K562 (cell line): ENCODE results near the gene CCNY. TPM values are rescaled to one million over a fixed set of nuclear protein-coding genes. Genes with fewer than 3 reads are reported as not detected.

Source experiments
- CREB1 ChIP-seq, 2 experiments: sonication (generic) in 1 of 2; formaldehyde crosslinking in 1 of 2; IDR thresholded peaks; 2 replicates each; pipeline versions ENCODE4 v1.6.1 to v1.8.0; 2012 to 2022; ENCODE audit warnings: inconsistent platforms in 1 of 2, mild to moderate bottlenecking in 1 of 2, missing genetic modification reagents in 1 of 2, moderate library complexity in 1 of 2
- NFXL1 ChIP-seq: fragments of 450-650 bp; formaldehyde crosslinking; IDR thresholded peaks from 2 replicates; pipeline ENCODE4 v1.4.0; 2021; ENCODE audit warnings: mild to moderate bottlenecking
- SIN3A ChIP-seq, 2 experiments: fragments of 150-350 bp in 1 of 2; IDR thresholded peaks; 2 replicates each; pipeline ENCODE4 v1.6.1; 2011 to 2016; ENCODE audit warnings: borderline replicate concordance in 2 of 2, low read depth in 2 of 2, low read length in 2 of 2, mild to moderate bottlenecking in 2 of 2, moderate library complexity in 2 of 2; ENCODE audit not compliant: control insufficient read depth in 1 of 2
- ZBTB17 ChIP-seq: fragments of 450-650 bp; formaldehyde crosslinking; IDR thresholded peaks from 2 replicates; pipeline ENCODE4 v1.4.0; 2020; ENCODE audit warnings: mild to moderate bottlenecking
- ZC3H4 ChIP-seq: sonication (generic); formaldehyde crosslinking; IDR thresholded peaks from 2 replicates; pipeline ENCODE4 v1.9.0; 2021; ENCODE audit warnings: missing genetic modification reagents, borderline replicate concordance
- ZNF197 ChIP-seq: fragments of 200-800 bp; sonication (Bioruptor generic); IDR thresholded peaks from 2 replicates; pipeline ENCODE4 v1.6.1; 2016; ENCODE audit warnings: low read depth, missing genetic modification characterization, missing compliant biosample characterization
- ZNF507 ChIP-seq: conservative IDR thresholded peaks from 2 replicates; pipeline ENCODE4 v1.6.1; 2017; ENCODE audit warnings: missing genetic modification characterization, missing compliant biosample characterization
- ZNF77 ChIP-seq: fragments of 250-450 bp; sonication (Bioruptor Pico); IDR thresholded peaks from 2 replicates; pipeline ENCODE4 v1.5.0; 2020
- ZZZ3 ChIP-seq: fragments of 450-650 bp; IDR thresholded peaks from 2 replicates; pipeline ENCODE4 v1.6.1; 2016; ENCODE audit warnings: antibody characterized with exemption, mild to moderate bottlenecking, moderate library complexity
- polyA plus RNA-seq, 8 experiments: library from polyadenylated mRNA; depleted of rRNA in 4 of 8; stranded (reverse) in 5 of 8; unstranded in 3 of 8; fragments of >200 nt; fragmentation: Nextera tagmentation in 2 of 8; fragmentation: Illumina TruSeq in 1 of 8; extraction: Ambion mirVana in 2 of 8; extraction: Trizol in 1 of 8; gene quantifications; 2 replicates each; pipeline versions ENCODE4 v1.2.1 to v1.2.3, GENCODE V29; 2011 to 2014; ENCODE audit warnings: inconsistent platforms in 1 of 8, missing spikeins in 1 of 8
- total RNA-seq, 7 experiments: library from RNA; depleted of rRNA in 6 of 7; stranded (reverse); fragments of >200 nt in 6 of 7; fragmentation: Illumina TruSeq in 2 of 7; extraction: Trizol in 2 of 7; gene quantifications; 2 replicates each; pipeline versions ENCODE4 v1.2.1 to v1.2.3, GENCODE V29; 2011 to 2021; ENCODE audit warnings: low replicate concordance in 1 of 7
- TF ChIP-seq, protein P1 (sequence below): fragments of 250-450 bp; sonication (Bioruptor Pico); IDR thresholded peaks from 2 replicates; pipeline ENCODE4 v1.5.0; 2021; ENCODE audit warnings: mild to moderate bottlenecking, moderate library complexity
- TF ChIP-seq, protein P2 (sequence below): sonication (generic); formaldehyde crosslinking; IDR thresholded peaks from 2 replicates; pipeline ENCODE4 v1.8.0; 2023; ENCODE audit warnings: missing genetic modification reagents, mild to moderate bottlenecking, borderline replicate concordance
- TF ChIP-seq, protein P3 (sequence below): sonication (generic); formaldehyde crosslinking; IDR thresholded peaks from 2 replicates; pipeline ENCODE4 v1.8.1; 2022; ENCODE audit warnings: missing genetic modification reagents
- TF ChIP-seq, protein P4 (sequence below): fragments of 250-450 bp; sonication (Bioruptor Pico); IDR thresholded peaks from 2 replicates; pipeline ENCODE4 v1.4.0; 2020; ENCODE audit warnings: borderline replicate concordance

Gene CCNY
- total and polyA plus RNA-seq, 9 of the 15 experiments (the other 6 are each of a cell fraction or from before 2014, with no cell fraction given): 8.4 to 109 (median 38.6) TPM

DNA sequence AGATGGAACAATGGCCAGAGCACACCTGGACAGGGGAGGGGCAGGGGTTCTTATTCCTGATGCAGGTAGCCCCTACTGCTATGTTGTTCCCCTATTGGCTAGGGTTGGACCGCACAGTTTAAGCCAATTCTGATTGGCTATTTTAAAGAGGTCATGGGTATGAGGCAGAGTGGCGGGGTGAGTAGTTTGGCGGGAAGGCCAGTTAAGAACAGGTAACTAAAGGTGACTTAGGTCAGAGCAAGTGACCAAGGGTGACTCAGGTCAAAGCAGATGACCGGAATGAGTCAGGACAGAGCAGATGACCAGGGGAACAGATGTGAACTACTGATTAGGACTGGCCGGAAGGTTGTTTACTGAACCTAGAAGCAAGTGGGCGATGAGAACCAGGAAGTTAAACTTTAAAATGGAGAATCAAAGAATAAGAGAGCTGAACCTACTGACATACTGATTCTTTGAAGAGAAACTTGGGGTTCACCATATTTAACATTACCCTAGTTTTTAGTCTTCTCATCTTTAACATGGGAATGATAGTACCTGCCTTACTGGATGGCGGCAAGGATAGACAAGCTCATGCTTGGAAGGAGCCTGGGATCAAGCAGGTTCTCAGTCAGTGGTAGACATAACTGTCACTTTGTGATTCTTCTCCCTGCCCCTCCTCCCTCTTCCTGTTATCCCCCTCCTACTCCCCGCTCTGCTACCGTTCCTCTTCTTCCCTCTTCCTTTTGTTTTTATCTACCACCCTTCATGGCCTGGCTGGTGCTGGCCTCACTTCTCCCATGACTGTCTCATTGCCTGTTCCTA is 55.0 kb downstream of the CCNY start (continued):
- TF ChIP-seq NFXL1 (CRISPR knock-in tag): 0 out of 2 replicates have a peak, but pooled peaks have one; percentile 43
- TF ChIP-seq, protein P1, sequence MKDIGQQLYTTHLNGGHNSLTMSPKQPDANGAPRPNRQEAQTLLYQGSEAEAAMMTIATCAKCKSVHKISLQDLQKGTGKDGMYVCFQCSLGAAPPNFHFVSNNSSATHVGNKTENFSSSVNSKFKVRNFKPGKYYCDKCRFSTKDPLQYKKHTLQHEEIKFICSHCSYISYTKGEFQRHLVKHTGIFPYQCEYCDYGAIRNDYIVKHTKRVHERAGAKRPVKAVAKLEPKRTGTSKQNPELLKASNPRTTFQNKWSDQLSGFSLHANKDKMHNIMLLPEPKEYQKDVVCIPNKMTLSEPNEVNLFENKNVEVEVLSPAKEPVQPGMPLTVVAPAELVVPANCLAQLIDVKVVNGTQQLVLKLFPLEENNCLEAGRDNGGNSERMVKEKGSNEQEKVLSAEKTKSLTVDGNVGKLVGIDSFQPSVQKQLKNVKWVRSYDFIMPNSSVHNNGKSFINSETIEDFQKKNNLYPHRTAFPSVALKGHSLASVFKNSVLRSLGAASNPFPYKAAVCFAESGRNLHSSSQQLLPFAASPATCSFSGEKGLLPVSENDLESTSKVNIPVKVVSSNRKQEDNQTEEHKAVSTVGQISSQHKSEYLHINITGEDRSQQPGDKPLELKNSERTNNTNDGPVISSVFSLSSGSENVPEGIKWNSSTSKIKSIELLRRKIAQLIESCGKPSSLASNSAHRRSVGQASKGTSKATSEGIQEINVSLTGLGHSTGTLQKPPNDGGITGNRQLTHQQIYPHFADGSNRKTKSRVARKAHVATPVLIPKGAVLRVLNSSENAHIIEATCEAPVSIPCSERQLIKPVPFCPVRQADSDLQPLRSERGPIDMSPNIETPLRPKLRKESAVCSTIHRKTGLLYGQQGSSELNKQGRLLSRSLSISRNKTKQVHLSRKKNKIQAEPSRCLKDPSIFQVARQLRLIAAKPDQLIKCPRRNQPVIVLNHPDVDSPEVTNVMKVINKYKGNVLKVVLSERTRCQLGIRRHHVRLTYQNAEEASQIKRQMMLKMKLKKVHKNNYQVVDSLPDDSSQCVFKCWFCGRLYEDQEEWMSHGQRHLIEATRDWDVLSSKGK (CRISPR knock-in tag): no peak
- TF ChIP-seq, protein P2, sequence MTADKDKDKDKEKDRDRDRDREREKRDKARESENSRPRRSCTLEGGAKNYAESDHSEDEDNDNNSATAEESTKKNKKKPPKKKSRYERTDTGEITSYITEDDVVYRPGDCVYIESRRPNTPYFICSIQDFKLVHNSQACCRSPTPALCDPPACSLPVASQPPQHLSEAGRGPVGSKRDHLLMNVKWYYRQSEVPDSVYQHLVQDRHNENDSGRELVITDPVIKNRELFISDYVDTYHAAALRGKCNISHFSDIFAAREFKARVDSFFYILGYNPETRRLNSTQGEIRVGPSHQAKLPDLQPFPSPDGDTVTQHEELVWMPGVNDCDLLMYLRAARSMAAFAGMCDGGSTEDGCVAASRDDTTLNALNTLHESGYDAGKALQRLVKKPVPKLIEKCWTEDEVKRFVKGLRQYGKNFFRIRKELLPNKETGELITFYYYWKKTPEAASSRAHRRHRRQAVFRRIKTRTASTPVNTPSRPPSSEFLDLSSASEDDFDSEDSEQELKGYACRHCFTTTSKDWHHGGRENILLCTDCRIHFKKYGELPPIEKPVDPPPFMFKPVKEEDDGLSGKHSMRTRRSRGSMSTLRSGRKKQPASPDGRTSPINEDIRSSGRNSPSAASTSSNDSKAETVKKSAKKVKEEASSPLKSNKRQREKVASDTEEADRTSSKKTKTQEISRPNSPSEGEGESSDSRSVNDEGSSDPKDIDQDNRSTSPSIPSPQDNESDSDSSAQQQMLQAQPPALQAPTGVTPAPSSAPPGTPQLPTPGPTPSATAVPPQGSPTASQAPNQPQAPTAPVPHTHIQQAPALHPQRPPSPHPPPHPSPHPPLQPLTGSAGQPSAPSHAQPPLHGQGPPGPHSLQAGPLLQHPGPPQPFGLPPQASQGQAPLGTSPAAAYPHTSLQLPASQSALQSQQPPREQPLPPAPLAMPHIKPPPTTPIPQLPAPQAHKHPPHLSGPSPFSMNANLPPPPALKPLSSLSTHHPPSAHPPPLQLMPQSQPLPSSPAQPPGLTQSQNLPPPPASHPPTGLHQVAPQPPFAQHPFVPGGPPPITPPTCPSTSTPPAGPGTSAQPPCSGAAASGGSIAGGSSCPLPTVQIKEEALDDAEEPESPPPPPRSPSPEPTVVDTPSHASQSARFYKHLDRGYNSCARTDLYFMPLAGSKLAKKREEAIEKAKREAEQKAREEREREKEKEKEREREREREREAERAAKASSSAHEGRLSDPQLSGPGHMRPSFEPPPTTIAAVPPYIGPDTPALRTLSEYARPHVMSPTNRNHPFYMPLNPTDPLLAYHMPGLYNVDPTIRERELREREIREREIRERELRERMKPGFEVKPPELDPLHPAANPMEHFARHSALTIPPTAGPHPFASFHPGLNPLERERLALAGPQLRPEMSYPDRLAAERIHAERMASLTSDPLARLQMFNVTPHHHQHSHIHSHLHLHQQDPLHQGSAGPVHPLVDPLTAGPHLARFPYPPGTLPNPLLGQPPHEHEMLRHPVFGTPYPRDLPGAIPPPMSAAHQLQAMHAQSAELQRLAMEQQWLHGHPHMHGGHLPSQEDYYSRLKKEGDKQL (CRISPR knock-in tag): no peak
- no peak for TF ChIP-seq CREB1 (IDR thresholded peaks at IDR 0.05)
- TF ChIP-seq CREB1 (CRISPR knock-in tag; IDR thresholded peaks at IDR 0.05): 0 out of 2 replicates have a peak, but pooled peaks have one; percentile 34
- TF ChIP-seq ZNF507 (tag): no peak
- TF ChIP-seq ZZZ3: no peak
- TF ChIP-seq, protein P3, sequence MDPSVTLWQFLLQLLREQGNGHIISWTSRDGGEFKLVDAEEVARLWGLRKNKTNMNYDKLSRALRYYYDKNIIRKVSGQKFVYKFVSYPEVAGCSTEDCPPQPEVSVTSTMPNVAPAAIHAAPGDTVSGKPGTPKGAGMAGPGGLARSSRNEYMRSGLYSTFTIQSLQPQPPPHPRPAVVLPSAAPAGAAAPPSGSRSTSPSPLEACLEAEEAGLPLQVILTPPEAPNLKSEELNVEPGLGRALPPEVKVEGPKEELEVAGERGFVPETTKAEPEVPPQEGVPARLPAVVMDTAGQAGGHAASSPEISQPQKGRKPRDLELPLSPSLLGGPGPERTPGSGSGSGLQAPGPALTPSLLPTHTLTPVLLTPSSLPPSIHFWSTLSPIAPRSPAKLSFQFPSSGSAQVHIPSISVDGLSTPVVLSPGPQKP: no peak
- TF ChIP-seq, protein P4, sequence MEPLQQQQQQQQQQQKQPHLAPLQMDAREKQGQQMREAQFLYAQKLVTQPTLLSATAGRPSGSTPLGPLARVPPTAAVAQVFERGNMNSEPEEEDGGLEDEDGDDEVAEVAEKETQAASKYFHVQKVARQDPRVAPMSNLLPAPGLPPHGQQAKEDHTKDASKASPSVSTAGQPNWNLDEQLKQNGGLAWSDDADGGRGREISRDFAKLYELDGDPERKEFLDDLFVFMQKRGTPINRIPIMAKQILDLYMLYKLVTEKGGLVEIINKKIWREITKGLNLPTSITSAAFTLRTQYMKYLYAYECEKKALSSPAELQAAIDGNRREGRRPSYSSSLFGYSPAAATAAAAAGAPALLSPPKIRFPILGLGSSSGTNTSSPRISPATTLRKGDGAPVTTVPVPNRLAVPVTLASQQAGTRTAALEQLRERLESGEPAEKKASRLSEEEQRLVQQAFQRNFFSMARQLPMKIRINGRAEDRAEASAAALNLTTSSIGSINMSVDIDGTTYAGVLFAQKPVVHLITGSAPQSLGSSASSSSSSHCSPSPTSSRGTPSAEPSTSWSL: peak; percentile 68; the same call in 1 of the 2 replicates
- no peak for TF ChIP-seq ZNF77 (CRISPR knock-in tag)
- TF ChIP-seq ZNF197: no peak
- no peak for TF ChIP-seq ZC3H4 (CRISPR knock-in tag)
- TF ChIP-seq ZBTB17 (CRISPR knock-in tag): no peak; the same call in 1 of the 2 replicates
- no peak for TF ChIP-seq SIN3A (IDR thresholded peaks at IDR 0.05; ENCODE audit: borderline replicate concordance in 2 of 2, control insufficient read depth in 1 of 2, low read depth in 2 of 2, low read length in 2 of 2)
